ENCODE data around the gene ZIC4. TPM values are rescaled to one million over a fixed set of nuclear protein-coding genes. Genes with fewer than 3 reads are reported as not detected.

Gene ZIC4
- total and polyA plus RNA-seq, 2 of the 4 experiments (the other 2 are of a cell fraction): not detected

- Histone ChIP-seq H3K79me1 (ENCODE audit: low read depth in 1 of 2, low read length in 2 of 2) (no peaks in the 10 kb centered on the region), H3K4me3 (ENCODE audit: insufficient read depth, low read depth, low read length) (no peak overlapping the region), H4K8ac (ENCODE audit: low read depth in 2 of 2, low read length in 2 of 2) (no peak overlapping the region), H2BK15ac (ENCODE audit: low read depth, low read length) (no peak overlapping the region), H2AK9ac (replicated peaks; ENCODE audit: low read depth, low read length, poor library complexity) (no peak overlapping the region), H3K27me3 (ENCODE audit: control insufficient read depth, insufficient read depth, low read length) (peaks cover 71% of the 10 kb centered on the region), H3K9me3 (ENCODE audit: control insufficient read depth, insufficient read depth, low read length) (peaks cover 20% of the 10 kb centered on the region), H3K4me1 (ENCODE audit: control insufficient read depth, insufficient read depth, low read length) (no peaks in the 10 kb centered on the region), H4K5ac (ENCODE audit: low read depth, low read length) (no peak overlapping the region), H2BK120ac (ENCODE audit: low read depth, low read length) (no peak overlapping the region), H3K9me1 (ENCODE audit: insufficient read depth, low read length) (no peaks in the 10 kb centered on the region), H3K9ac (ENCODE audit: low read depth, low read length) (no peak overlapping the region), H2AFZ (replicated peaks; ENCODE audit: low read length, poor library complexity) (peak overlapping the region; percentile 18), H4K91ac (ENCODE audit: insufficient read depth, low read depth, low read length) (no peak overlapping the region), H3K4ac (ENCODE audit: low read depth, low read length) (no peak overlapping the region), H3K56ac (ENCODE audit: extremely low read depth, insufficient read depth, low read length) (no peak overlapping the region), H3K23ac (ENCODE audit: low read depth, low read length) (no peak overlapping the region), H4K20me1 (ENCODE audit: insufficient read depth, low read length) (no peaks in the 10 kb centered on the region), H3K27ac (ENCODE audit: insufficient read depth, low read length) (no peak overlapping the region), H3K4me2 (ENCODE audit: low read depth, low read length) (no peak overlapping the region), H2BK20ac (ENCODE audit: low read depth, low read length) (no peak overlapping the region), H3K18ac (ENCODE audit: low read depth, low read length) (no peak overlapping the region), H3K14ac (replicated peaks; ENCODE audit: low read depth, low read length) (no peak overlapping the region), H2BK5ac (ENCODE audit: low read depth, low read length, poor library complexity, severe bottlenecking) (no peak overlapping the region), H2AK5ac (ENCODE audit: low read depth, low read length) (no peak overlapping the region), H3K36me3 (ENCODE audit: control insufficient read depth, insufficient read depth, low read length) (no peaks in the 10 kb centered on the region)
- in situ Hi-C loops (cut with MboI; ENCODE audit: low sequenced_read_pairs): no loop called here
- BruUV-seq (replicated peaks): no TSS peak
- dilution Hi-C loops (cut with HindIII; ENCODE audit: low sequenced_read_pairs, unreplicated experiment): no loop called here
- no peak for ATAC-seq (ENCODE audit: low read depth)
- WGBS, 2 experiments (ENCODE audit: extremely low coverage in 2 of 2, insufficient read length in 1 of 2): 0% methylated on average over 8 of the region's 36 CpGs; no CpG with 5 or more reads in 1 of the 2 experiments
- POLR2A ChIA-PET (ENCODE audit: unreplicated experiment): no interaction called here
- intact Hi-C loops (cut with micrococcal nuclease): no loop called here
- no peak for DNase-seq
- CTCF ChIA-PET: interaction anchor here (0.7 kb wide), 1 partner anchor 10 kb away, joined by 3 read pairs; no protein-coding TSS in a partner anchor
- TF ChIP-seq CTCF (conservative IDR thresholded peaks at IDR 0.05; ENCODE audit: low read depth, low read length) (no peak), USF2 (IDR thresholded peaks at IDR 0.05; ENCODE audit: low read depth, low read length) (no peak), RCOR1 (IDR thresholded peaks at IDR 0.05; ENCODE audit: insufficient replicate concordance, low read length) (no peak), ELK1 (IDR thresholded peaks at IDR 0.05; ENCODE audit: borderline replicate concordance, low read depth, low read length) (no peak), MXI1 (IDR thresholded peaks at IDR 0.05; ENCODE audit: borderline replicate concordance, low read depth, low read length) (no peak), MAFK (IDR thresholded peaks at IDR 0.05; ENCODE audit: low read depth, low read length) (no peak), CHD1 (IDR thresholded peaks at IDR 0.05; ENCODE audit: low read depth, low read length) (no peak), NFE2L2 (IDR thresholded peaks at IDR 0.05; ENCODE audit: low read depth, low read length) (no peak), RFX5 (IDR thresholded peaks at IDR 0.05; ENCODE audit: low read depth, low read length) (no peak), RAD21 (IDR thresholded peaks at IDR 0.05; ENCODE audit: low read length) (no peak), FOS (IDR thresholded peaks at IDR 0.05; ENCODE audit: low read depth, low read length) (no peak), POLR2A (IDR thresholded peaks at IDR 0.05; ENCODE audit: low read depth, low read length) (no peak), BHLHE40 (IDR thresholded peaks at IDR 0.05; ENCODE audit: low read depth, low read length) (no peak), CEBPB (IDR thresholded peaks at IDR 0.05; ENCODE audit: low read depth, low read length) (no peak), MAZ (IDR thresholded peaks at IDR 0.05; ENCODE audit: borderline replicate concordance, low read depth, low read length) (no peak)
Measured at GRCh38 chr3:147422601-147423536, 16.5 kb upstream of the ZIC4 start.
